CD4-positive, alpha-beta T cell treated with Interferon alpha-2 for 1 hour (primary cell): ENCODE data around the gene WASL.
"Not testable (repeated sequence)": the region's sequence is repeated elsewhere in the genome, so short reads cannot be mapped to it uniquely, and the experiment has no call there.

Experiments used
- DNase-seq, 2 donors: peaks; one replicate each; pipeline ENCODE4 v3.0.0-alpha.2; 2020 to 2022

Gene WASL

DNA sequence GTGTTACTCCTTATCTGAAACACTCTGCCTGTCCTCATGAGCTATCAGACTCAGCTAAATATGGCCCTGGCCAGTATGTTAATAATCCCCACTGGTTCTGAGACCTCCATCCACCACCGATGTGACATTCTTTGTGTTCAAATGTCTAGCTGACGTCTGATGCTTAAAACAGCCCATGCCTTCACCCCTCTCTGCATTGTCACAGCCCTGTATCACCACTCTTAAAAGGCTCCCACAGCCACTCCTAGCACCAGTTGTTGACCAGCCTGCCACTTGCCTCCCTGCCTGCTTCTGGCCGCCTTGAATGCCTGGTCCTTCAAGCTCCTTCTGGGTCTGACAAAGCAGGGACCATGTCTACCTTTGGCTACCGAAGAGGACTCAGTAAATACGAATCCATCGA, 93.2 kb downstream of the WASL start, which contains the start of gene LMOD2:
LMOD2 (plus strand) TSS at position 253 of the 400 bp plus-strand sequence; CDS start at position 351, 98 bp downstream.
- DNase-seq: no peak

DNA sequence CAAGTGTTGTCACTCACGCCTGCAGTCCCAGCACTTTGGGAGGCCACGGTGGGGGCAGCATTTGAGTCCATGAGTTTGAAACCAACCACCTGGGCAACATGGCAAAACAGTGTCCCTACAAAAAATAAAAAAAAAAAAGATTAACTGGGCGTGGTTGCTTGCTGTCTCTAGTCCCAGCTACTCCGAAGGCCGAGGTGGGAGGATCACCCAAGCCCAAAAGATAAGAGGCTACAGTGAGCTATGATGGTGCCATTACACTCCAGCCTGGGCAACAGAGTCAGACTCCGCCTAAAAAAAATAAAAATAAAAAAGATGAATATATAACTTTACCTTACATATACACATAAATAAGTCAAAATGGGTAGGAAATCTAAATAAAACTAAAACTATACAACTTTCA, 95.6 kb downstream of the WASL start:
- DNase-seq: no peak

DNA sequence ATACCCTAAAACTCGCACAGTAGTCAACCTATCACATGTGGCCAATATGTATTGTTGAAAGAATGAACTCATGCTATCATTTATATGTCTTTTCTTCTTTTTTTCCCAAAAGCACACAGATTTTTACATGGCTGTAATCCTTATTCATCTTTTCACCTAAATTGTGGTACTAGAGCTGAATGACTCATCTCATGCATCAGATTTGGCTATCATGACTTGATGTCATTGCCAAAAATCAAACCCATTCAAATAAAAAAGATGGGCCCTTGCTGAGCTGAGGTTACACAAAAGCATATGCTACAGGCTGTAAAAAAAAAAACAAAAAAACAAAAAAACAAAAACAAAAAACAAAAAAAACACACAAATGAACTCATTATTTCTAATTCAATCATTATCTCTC, 96.4 kb downstream of the WASL start:
- DNase-seq: no peak

DNA sequence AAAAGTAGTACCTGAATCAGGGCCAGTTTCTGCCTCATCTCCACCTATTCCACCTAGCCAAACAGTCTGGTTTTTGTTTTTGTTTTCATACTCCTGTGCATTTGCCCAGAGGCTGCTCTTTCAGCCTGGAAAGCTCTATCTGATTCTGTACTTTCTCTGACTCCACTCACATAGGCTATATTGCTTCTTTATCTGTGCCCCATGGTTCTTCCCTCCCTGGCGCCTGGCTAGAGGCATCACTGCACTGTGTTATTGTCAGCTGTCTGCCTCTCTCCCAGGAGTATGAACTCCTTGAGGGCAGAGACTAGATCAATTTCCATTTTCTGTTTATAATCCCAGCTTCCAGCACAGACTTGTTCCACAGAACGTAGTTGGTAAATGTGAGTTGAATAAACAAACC, 98.2 kb downstream of the WASL start:
- DNase-seq: no peak

DNA sequence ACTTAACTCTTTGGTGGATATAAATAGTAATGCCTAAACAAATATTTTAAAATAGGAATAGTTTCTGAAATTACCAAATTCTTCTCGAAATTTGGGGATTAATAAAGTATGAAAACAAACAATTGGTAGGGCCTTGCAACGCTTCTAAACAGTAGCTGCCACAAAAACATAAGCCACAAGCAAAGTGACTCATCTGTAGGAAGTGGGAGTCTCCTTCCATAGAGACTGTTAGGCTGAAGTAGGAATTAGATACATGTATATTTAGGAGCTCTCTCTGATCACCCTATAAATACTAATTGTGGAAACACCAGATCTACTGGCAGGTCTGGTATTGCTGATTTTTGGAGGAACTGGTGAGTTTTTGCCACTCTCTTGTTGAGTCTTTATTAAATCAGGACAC, 98.8 kb downstream of the WASL start:
- DNase-seq: no peak

DNA sequence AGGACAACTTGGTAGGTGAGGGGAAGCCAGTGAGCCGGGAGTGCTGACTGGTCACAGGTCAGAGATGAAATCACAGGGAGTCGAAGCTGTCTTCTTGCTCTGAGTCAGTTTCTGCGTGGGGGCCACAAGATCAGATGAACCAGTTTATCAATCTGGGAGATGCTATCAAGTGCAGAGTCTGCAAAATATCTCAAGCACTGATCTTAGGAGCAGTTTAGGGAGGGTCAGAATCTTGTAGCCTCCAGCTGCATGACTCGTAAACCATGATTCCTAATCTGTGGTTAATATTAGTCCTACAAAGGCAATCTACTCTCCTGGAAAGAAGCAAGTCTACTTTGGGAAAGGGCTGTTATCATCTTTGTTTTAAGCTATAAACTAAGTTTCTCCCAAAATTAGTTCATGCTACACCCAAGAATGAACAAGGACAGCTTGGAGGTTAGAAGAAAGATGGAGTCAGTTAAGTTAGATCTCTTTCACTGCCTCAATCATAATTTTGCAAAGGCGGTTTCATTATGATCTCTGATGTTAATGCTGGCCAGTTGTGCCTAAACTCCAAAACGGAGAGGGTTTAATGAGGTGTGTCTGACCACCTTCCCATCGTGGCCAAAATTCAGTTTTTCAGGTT, 101.6 kb downstream of the WASL start:
- no peak for DNase-seq

DNA sequence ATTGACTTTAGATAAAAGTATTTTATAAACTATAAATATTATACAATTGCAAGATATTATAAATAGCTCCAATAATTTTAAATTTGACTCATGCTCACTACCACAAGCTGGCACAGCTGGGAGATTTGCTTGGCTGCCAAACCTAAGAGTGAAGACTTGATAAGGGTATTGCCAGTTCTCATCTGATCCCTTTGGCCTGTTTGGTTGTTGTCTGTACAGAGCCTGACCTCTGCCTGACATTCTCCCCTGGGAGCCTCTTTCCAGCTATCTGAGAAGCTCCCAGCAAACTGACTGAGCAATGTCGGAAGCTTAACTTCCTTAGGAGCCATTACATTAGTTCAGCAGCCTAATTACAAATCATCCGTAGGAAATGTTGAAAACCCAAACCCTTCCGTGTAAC, 103.3 kb downstream of the WASL start:
- DNase-seq: no peak

DNA sequence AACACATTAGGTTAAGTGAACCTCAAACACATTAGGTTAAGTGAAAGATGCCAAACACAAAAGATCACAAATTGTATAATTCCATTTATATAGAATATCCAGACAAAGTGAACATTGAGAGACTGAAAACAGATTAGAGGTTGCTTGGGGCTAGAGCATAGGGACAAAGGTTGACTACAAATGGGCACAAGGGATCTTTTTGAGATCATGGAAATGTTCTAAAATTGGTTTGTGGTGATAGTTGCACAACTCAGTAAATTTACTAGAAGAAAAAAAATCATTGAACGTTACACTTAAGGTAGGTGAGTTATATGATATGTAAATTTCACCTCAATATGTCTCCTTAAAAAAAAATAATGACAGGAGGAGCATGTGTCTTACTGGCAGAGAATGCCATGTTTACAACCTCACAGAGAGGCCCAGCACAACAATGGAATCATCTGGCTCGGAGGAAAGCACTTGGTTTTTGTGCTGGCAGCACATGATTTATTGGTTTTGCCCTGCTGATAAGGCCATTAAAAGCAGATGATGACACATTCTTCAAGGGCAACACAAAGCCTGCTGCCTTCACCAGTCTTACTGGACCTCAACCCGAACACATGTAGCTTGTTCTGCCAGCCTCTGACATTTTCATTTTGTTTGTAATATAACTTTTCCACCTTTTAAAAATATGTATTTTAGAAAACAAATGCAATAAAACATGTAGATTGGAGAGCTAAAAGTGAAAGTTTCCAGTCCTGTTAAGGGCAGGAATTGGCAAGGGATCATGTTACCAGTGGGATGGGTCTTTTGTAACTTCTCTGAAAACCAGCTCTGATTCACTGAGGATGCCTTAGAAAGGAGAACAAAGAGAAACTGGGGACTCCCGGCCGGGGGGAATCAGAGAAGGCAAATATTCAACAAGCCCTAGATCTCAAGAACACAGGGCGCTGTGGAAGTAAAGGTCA, 105.0 kb downstream of the WASL start:
- DNase-seq: no peak

DNA sequence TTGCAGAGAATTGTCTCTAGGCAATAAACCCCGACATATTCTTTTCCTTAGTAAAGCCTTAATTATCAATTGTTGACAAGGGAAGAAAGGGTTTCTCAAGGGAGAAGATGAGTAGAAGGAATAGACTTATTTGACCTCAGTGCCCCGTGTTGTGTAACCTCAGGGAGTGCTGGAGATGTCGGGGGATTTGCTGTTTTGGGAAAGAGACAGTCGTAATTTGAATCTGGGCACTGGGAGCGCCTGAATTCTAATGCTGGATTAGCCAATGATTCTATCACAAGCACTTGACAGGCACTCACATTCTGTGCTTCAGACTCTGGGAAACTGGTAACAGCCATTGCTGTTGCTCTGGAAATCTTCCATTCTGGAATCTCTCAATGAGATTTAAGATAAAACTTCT, 106.9 kb downstream of the WASL start:
- DNase-seq: no peak

DNA sequence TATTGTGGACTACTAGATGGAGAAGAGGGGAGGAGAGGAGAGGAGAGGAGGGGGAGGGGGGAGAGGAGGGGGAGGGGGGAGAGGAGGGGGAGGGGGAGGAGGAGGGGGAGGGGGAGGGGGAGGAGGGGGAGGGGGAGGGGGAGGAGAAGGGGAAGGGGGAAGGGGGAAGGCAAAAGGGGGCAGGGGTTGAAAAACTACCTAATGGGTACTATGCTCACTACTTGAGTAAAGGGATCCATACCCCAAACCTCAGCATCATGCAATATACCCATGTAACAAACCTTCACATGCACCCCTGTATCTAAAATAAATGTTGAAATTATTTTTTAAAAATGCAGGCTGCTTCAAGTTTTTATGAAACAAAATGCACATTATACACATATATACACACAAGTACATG, 108.2 kb downstream of the WASL start:
- DNase-seq: no peak

DNA sequence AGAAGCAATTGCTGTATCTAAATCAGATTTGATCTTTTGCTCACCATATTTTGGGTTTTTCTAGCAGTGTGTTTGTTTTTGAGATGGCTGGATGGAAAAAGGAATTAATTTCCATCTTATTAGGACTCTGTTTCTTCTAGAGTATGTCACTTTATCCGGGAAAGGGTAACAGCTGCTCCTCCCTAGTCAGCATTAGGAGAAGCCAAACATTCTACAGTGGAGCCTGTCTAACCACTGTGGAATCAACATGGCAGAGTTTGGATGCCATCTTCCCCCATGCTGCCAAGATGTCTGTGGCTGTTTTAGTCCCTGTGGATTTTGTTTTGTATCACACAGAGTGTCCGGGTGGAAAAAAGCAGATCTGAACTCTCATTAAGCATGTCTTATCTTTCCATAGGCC, 109.2 kb downstream of the WASL start:
- no peak for DNase-seq

DNA sequence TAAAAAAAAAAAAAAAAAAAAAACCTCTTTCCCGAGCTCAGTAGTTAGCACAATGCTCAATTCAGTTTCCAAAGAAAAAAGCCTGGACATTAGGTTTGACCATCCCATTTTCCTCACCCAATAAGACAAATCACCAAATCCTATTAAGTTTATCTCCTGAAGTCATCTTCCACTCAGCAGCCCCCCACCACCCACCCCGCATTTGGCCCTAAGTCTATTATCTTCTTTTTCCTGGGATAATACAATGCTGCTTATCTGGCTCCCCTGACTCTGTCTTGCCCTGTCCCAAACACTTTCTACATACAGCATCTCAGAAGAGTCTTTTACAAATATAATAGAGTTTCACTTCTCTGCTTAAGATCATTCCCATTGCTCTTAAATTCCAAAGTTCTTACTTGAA, 110.9 kb downstream of the WASL start:
- no peak for DNase-seq

DNA sequence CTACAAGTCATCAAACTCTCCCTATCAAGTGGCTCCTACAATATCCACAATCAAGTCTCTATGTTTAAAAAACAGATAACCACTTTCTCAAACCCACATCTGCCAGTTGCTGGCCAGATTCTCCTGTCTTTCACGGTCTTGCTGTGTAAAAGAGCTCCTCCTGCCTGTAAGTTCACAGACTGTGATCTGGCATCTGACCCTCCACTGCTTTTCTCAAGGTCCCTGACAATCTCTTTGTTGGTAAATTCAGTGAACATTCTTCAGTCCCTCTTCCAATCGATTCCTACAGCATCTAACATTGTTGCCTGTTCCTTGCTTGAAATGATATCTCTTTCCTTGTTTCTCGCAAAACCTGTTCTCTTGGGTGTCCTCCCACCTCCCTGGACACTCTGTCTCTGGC, 111.6 kb downstream of the WASL start:
- DNase-seq: no peak

DNA sequence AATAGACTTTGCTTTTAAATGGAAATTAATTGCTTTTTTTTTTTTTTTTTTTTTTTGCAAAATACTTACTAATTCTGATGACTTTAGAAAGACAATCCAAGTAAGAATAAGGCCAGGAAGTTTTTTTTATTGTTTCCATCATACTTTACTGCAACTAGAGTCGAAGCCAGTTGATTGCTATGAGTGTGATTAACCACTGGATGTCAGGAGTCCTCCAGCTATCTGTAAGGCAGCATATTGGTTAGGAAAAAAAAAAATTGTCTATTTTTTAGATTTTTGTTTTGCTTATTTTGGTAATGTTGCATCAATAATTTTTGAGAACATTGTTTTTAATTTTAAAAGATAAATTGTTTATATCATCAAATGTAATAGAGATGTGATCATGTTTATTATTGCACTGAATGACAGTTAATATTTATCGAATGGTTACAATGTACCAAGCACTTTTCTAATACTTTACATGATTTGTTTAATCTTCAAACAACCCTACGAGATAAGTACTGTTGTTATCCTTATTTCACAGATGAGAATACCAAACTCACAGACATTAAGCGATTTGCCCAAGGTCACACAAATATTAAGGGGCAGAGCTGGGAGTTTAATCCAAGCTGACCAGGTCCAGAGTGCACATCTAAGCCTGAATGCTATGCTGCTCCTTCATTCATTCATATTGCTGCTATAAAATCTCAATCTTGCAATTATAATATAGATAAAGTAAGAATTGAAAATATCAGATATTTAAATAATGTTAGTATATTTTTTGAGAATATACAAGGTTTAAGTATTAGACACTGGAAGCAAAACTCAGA, 113.0 kb downstream of the WASL start:
- peak in 1 of 2 donors; percentile 4 for DNase-seq

DNA sequence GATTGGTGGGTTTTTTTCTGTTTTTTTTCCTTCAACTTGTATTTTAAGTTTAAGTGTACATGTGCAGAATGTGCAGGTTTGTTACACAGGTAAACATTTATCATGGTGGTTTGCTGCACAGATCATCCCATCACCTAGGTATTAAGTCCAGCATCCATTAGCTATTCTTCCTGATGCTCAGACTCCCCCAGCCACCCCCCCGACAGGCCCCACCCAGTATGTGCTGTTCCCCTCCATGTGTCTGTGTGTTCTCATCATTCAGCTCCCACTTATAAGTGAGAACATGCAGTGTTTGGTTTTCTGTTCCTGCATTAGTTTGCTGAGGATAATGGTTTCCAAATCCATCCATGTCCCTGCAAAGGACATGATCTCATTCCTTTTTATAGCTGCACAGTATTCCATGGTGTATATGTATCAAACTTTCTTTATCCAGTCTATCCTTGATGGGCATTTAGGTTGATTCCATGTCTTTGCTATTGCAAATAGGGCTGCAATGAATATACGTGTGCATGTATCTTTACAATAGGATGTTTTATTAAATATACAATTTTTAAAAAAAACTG, 114.7 kb downstream of the WASL start:
- DNase-seq: not testable (repeated sequence)

DNA sequence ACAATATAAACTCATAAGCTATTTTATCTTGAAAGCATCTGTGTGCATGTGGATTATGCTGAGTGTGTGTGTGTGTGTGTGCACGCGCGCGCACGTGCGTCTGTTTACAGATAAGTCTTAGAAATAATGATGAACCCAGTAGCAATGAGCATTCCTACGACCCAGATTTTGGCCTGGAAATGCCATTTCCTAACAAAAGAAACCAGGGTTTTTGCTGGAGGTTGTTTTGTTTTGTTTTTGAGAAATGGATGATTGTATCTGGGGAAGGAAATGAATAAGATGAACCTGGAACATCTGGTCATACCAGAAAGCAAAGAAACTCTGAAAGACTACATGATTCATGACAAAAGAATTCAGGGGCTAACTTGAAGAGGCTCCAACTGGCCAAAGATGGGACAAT, 115.2 kb downstream of the WASL start:
- no peak for DNase-seq

DNA sequence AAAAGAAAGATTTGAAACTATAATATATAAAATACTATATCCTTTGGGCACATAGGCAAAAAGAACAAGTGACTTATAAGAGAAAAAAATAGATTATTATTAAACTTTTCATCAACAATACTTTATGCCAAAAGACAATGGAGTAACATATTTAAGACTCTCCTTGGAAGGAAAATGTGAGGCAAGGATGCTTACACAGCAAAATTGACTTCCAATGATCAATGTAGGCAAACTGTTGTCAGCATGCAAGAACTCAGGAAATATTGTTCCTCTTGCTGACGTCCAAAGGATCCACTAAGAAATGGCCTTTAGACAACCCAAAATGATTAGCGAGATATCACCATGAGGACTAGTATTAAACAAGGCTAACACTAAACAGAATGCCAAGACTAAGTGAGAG, 116.0 kb downstream of the WASL start:
- DNase-seq: no peak
